Transverse colon (tissue), 4 donors: ENCODE results near the gene DENND1A. TPM values are rescaled to one million over a fixed set of nuclear protein-coding genes. Genes with fewer than 3 reads are reported as not detected.

Experiments used
- DNase-seq: peaks from one replicate; pipeline ENCODE4 v3.0.0-alpha.2; 2019
- H3K27ac ChIP-seq, 4 donors: fragments of 200-600 bp; sonication (generic); 2 replicates each; pipeline ENCODE4 v1.5.1; 2016 to 2018; ENCODE audit warnings: inconsistent platforms in 4 of 4
- H3K27me3 ChIP-seq: fragments of 200-600 bp; sonication (generic); 2 replicates; pipeline ENCODE4 v1.5.1; 2017; ENCODE audit warnings: inconsistent platforms
- H3K36me3 ChIP-seq, 4 donors: fragments of 200-600 bp; sonication (generic); 2 replicates each; pipeline ENCODE4 v1.5.1; 2017 to 2019; ENCODE audit warnings: inconsistent platforms in 4 of 4
- H3K4me1 ChIP-seq, 4 donors: fragments of 200-600 bp; sonication (generic); 2 replicates each; pipeline ENCODE4 v1.5.1; 2017 to 2020; ENCODE audit warnings: inconsistent platforms in 4 of 4
- H3K4me3 ChIP-seq, 4 donors: fragments of 200-600 bp; sonication (generic); 1 replicate in 1 of 4; 2 replicates in 3 of 4; pipeline versions ENCODE4 v1.5.1 to v1.6.1; 2017 to 2019; ENCODE audit warnings: inconsistent platforms in 4 of 4
- H3K9me3 ChIP-seq, 2 donors: fragments of 200-600 bp; sonication (generic); 2 replicates each; pipeline ENCODE4 v1.5.1; 2017 to 2019; ENCODE audit warnings: inconsistent platforms in 2 of 2
- CTCF ChIP-seq, 5 experiments: fragments of 200-600 bp in 3 of 5; fragments of 450-650 bp in 2 of 5; sonication (generic) in 3 of 5; IDR thresholded peaks; 1 replicate in 2 of 5; 2 replicates in 3 of 5; pipeline ENCODE4 v1.5.1; 2016 to 2017; ENCODE audit warnings: antibody characterized with exemption in 5 of 5, inconsistent platforms in 3 of 5, mild to moderate bottlenecking in 2 of 5, moderate library complexity in 1 of 5
- EP300 ChIP-seq: sonication (generic); formaldehyde crosslinking; IDR thresholded peaks from one replicate; pipeline ENCODE4 v1.6.1; 2017; ENCODE audit warnings: antibody characterized with exemption, low read depth
- POLR2A ChIP-seq: fragments of 450-650 bp; IDR thresholded peaks from one replicate; pipeline ENCODE4 v1.6.1; 2016; ENCODE audit warnings: antibody characterized with exemption, mild to moderate bottlenecking, moderate library complexity
- POLR2AphosphoS5 ChIP-seq, 3 donors: sonication (generic); formaldehyde crosslinking; IDR thresholded peaks; one replicate each; pipeline ENCODE4 v1.6.1; 2016; ENCODE audit warnings: antibody characterized with exemption in 3 of 3
- WGBS, 2 donors: methylation state at CpG; one replicate each; pipeline ENCODE4 v1.1.5; 2018; ENCODE audit warnings: low coverage in 1 of 2; 5-methylcytosine and 5-hydroxymethylcytosine counted together
- in situ Hi-C, 4 donors: fragments of 200-750 bp; cut with MboI; loops; one replicate each; pipeline versions ENCODE4 v1.15.0 to v1.15.1; 2017; ENCODE audit warnings: low sequenced_read_pairs in 3 of 4, low pct_ligation_motif_present in 1 of 4, low pct_unique_long_range_greater_than_20kb in 1 of 4
- intact Hi-C: fragments of 100-400 bp; cut with DNase I; formaldehyde crosslinking; loops from one replicate; pipeline ENCODE4 v1.15.1; 2023; ENCODE audit warnings: low total_unique reads
- total RNA-seq, 4 donors: library from RNA; depleted of rRNA; stranded (reverse); fragments of >200 nt; gene quantifications; one replicate each; pipeline ENCODE4 v1.1.0, GENCODE V29; 2016

DENND1A gene
- total RNA-seq, 4 donors from 2014 or later, result 12.5 to 78.6 (median 40.0) TPM

- in situ Hi-C loops, result no loop called here
- 60 to 70% methylated on average over 1 to 10 of the region's 10 CpGs for WGBS, 2 donors
- H3K4me1 ChIP-seq, result no peaks in the 10 kb centered on the region
- H3K4me3 ChIP-seq, result no peak overlapping the region
- H3K9me3 ChIP-seq, result no peaks in the 10 kb centered on the region
- no peak for DNase-seq
- intact Hi-C loops, result no loop called here
- TF ChIP-seq POLR2AphosphoS5 (IDR thresholded peaks at IDR 0.05) (no peak), CTCF (IDR thresholded peaks at IDR 0.05) (no peak), EP300 (no peak), POLR2A (no peak)
- peaks cover 5% of the 10 kb centered on the region for H3K27me3 ChIP-seq
- H3K36me3 ChIP-seq, result no peaks in the 10 kb centered on the region
- no peak overlapping the region for H3K27ac ChIP-seq
Measured at GRCh38 chr9:123368023-123368422, 561.9 kb downstream of the DENND1A start.

GRCh38 chr9:123365881-123366528, 563.9 kb downstream of the DENND1A start:
- H3K36me3 ChIP-seq, result no peaks in the 10 kb centered on the region
- peaks cover 0 to 4% (median 2%) of the 10 kb centered on the region in 4 donors for H3K4me1 ChIP-seq
- in situ Hi-C loops (no loop called here), intact Hi-C loops (no loop called here)
- no peak for DNase-seq
- H3K9me3 ChIP-seq, result no peaks in the 10 kb centered on the region
- no peak overlapping the region for H3K4me3 ChIP-seq
- WGBS, 2 donors, result 90% methylated on average over 67 of the region's 67 CpGs; no CpG with 5 or more reads in 1 of the 2 donors
- TF ChIP-seq POLR2AphosphoS5 (IDR thresholded peaks at IDR 0.05), result no peak
- TF ChIP-seq CTCF (IDR thresholded peaks at IDR 0.05), result no peak
- no peak for TF ChIP-seq EP300
- TF ChIP-seq POLR2A, result no peak
- H3K27me3 ChIP-seq, result no peaks in the 10 kb centered on the region
- no peak overlapping the region for H3K27ac ChIP-seq

- Histone ChIP-seq H3K9me3 (no peaks in the 10 kb centered on the region), H3K4me1 (peaks cover 0 to 10% (median 6%) of the 10 kb centered on the region in 4 donors), H3K27ac (no peak overlapping the region), H3K36me3 (no peaks in the 10 kb centered on the region), H3K27me3 (no peaks in the 10 kb centered on the region), H3K4me3 (no peak overlapping the region)
- WGBS, 2 donors, result 40 to 72% methylated on average over 1 to 12 of the region's 12 CpGs
- peak in 3 of 5 experiments; percentile 12 to 26 (median 13) for TF ChIP-seq CTCF (IDR thresholded peaks at IDR 0.05)
- TF ChIP-seq POLR2A, result no peak
- no peak for DNase-seq
- intact Hi-C loops (no loop called here), in situ Hi-C loops (no loop called here)
Measured at GRCh38 chr9:123365287-123365880, 564.5 kb downstream of the DENND1A start.

GRCh38 chr9:123364241-123364824, 565.6 kb downstream of the DENND1A start:
- Histone ChIP-seq H3K9me3 (no peaks in the 10 kb centered on the region), H3K4me3 (no peak overlapping the region), H3K4me1 (peaks cover 3 to 20% (median 14%) of the 10 kb centered on the region in 4 donors), H3K36me3 (no peaks in the 10 kb centered on the region), H3K27ac (no peak overlapping the region), H3K27me3 (no peaks in the 10 kb centered on the region)
- DNase-seq, result no peak
- 63% methylated on average over 11 of the region's 11 CpGs; no CpG with 5 or more reads in 1 of the 2 donors for WGBS, 2 donors
- in situ Hi-C loops, result no loop called here
- intact Hi-C loops, result no loop called here
- no peak for TF ChIP-seq POLR2A
- no peak for TF ChIP-seq POLR2AphosphoS5 (IDR thresholded peaks at IDR 0.05)
- TF ChIP-seq EP300, result no peak
- TF ChIP-seq CTCF (IDR thresholded peaks at IDR 0.05), result no peak
